Mesothelial cell of epicardium (in vitro differentiated cells): ENCODE data around the gene PCBP1. TPM values are rescaled to one million over a fixed set of nuclear protein-coding genes. Genes with fewer than 3 reads are reported as not detected.
A peak's percentile ranks its signal among the peaks of the same experiment; 100 is the strongest.
"Not testable (repeated sequence)": the region's sequence is repeated elsewhere in the genome, so short reads cannot be mapped to it uniquely, and the experiment has no call there.

Experiments used
- DNase-seq, 2 experiments: peaks; one replicate each; pipeline ENCODE4 v3.0.0; 2021; ENCODE audit warnings: low spot score in 2 of 2; ENCODE audit not compliant: unreplicated experiment in 2 of 2
- H3K27ac Mint-ChIP-seq: 2 replicates; pipeline ENCODE4 v1.8.0; 2021; ENCODE audit warnings: mixed read lengths
- H3K27me3 Mint-ChIP-seq: 2 replicates; pipeline ENCODE4 v1.8.0; 2021; ENCODE audit warnings: low read depth, mixed read lengths
- H3K36me3 Mint-ChIP-seq: 2 replicates; pipeline ENCODE4 v1.8.0; 2021; ENCODE audit warnings: mixed read lengths
- H3K4me1 Mint-ChIP-seq: 2 replicates; pipeline ENCODE4 v1.8.0; 2021; ENCODE audit warnings: mixed read lengths
- H3K4me3 Mint-ChIP-seq: 2 replicates; pipeline ENCODE4 v1.8.0; 2021; ENCODE audit warnings: mild to moderate bottlenecking, moderate library complexity, mixed read lengths
- H3K9me3 Mint-ChIP-seq: 2 replicates; pipeline ENCODE4 v1.8.0; 2021; ENCODE audit warnings: mixed read lengths
- CTCF ChIP-seq: fragments of 200-600 bp; sonication (generic); IDR thresholded peaks from one replicate; pipeline ENCODE4 v1.5.0; 2021; ENCODE audit warnings: antibody characterized with exemption; ENCODE audit not compliant: unreplicated experiment
- total RNA-seq: library from RNA; stranded (reverse); gene quantifications from 3 replicates; pipeline ENCODE4 v1.2.1, GENCODE V29; 2021

Gene PCBP1
- total RNA-seq, 1 donor from 2014 or later, result 245 TPM

- no peak for DNase-seq
- Mint-ChIP-seq H3K27me3 (no peaks in the 10 kb centered on the region), H3K4me3 (no peak overlapping the region), H3K27ac (peak overlapping the region; percentile 22), H3K36me3 (peaks cover 5% of the 10 kb centered on the region), H3K4me1 (peaks cover 20% of the 10 kb centered on the region), H3K9me3 (no peaks in the 10 kb centered on the region)
- TF ChIP-seq CTCF, result no peak
These were observed 4.1 kb downstream of the PCBP1 start for GRCh38 chr2:70091364-70091763.

- Mint-ChIP-seq H3K36me3 (peaks cover 5% of the 10 kb centered on the region), H3K4me1 (peaks cover 20% of the 10 kb centered on the region), H3K27me3 (no peaks in the 10 kb centered on the region), H3K9me3 (no peaks in the 10 kb centered on the region), H3K27ac (peak overlapping the region; percentile 22), H3K4me3 (no peak overlapping the region)
- TF ChIP-seq CTCF, result no peak
- no peak for DNase-seq
These were observed 4.5 kb downstream of the PCBP1 start for GRCh38 chr2:70091816-70092215.

GRCh38 chr2:70092576-70093243 lies 5.4 kb downstream of the PCBP1 start:
- H3K36me3 Mint-ChIP-seq, H3K27me3 Mint-ChIP-seq, H3K27ac Mint-ChIP-seq, H3K9me3 Mint-ChIP-seq, DNase-seq, H3K4me3 Mint-ChIP-seq: not testable (repeated sequence)
- peaks cover 20% of the 10 kb centered on the region for H3K4me1 Mint-ChIP-seq

GRCh38 chr2:70094171-70094977 lies 7.1 kb downstream of the PCBP1 start:
- Mint-ChIP-seq H3K4me1 (peaks cover 11% of the 10 kb centered on the region), H3K27ac (no peak overlapping the region), H3K27me3 (no peaks in the 10 kb centered on the region), H3K9me3 (no peaks in the 10 kb centered on the region), H3K36me3 (peaks cover 3% of the 10 kb centered on the region), H3K4me3 (no peak overlapping the region)
- no peak for TF ChIP-seq CTCF
- DNase-seq, result no peak

GRCh38 chr2:70094978-70095719 lies 7.9 kb downstream of the PCBP1 start:
- H3K4me1 Mint-ChIP-seq, result peaks cover 4% of the 10 kb centered on the region
- no peak for DNase-seq
- no peak for TF ChIP-seq CTCF
- H3K9me3 Mint-ChIP-seq, result no peaks in the 10 kb centered on the region
- H3K36me3 Mint-ChIP-seq, result peaks cover 3% of the 10 kb centered on the region
- peak overlapping the region; percentile 30 for H3K27ac Mint-ChIP-seq
- H3K4me3 Mint-ChIP-seq, result no peak overlapping the region
- no peaks in the 10 kb centered on the region for H3K27me3 Mint-ChIP-seq
